ENCODE measurements around the gene KRT72. TPM values are rescaled to one million over a fixed set of nuclear protein-coding genes. Genes with fewer than 3 reads are reported as not detected.

The KRT72 gene
- total RNA-seq, 2 donors from 2014 or later: 0.25 TPM; not detected in 1

- Histone ChIP-seq H3K27ac (no peak overlapping the region), H3K9me3 (no peaks in the 10 kb centered on the region), H3K27me3 (no peaks in the 10 kb centered on the region), H3K4me3 (no peak overlapping the region), H3K36me3 (no peaks in the 10 kb centered on the region), H3K9ac (ENCODE audit: low read depth in 2 of 2, low read length in 2 of 2) (no peak overlapping the region), H3K4me1 (no peaks in the 10 kb centered on the region)
- DNase-seq: no peak
- TF ChIP-seq, protein P1, sequence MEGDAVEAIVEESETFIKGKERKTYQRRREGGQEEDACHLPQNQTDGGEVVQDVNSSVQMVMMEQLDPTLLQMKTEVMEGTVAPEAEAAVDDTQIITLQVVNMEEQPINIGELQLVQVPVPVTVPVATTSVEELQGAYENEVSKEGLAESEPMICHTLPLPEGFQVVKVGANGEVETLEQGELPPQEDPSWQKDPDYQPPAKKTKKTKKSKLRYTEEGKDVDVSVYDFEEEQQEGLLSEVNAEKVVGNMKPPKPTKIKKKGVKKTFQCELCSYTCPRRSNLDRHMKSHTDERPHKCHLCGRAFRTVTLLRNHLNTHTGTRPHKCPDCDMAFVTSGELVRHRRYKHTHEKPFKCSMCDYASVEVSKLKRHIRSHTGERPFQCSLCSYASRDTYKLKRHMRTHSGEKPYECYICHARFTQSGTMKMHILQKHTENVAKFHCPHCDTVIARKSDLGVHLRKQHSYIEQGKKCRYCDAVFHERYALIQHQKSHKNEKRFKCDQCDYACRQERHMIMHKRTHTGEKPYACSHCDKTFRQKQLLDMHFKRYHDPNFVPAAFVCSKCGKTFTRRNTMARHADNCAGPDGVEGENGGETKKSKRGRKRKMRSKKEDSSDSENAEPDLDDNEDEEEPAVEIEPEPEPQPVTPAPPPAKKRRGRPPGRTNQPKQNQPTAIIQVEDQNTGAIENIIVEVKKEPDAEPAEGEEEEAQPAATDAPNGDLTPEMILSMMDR (IDR thresholded peaks at IDR 0.05): no peak
- intact Hi-C loops (cut with DNase I): loop anchor here (10.0 kb wide), 1 partner anchor 397 kb away; no protein-coding TSS in a partner anchor
Observed at GRCh38 chr12:52587563-52587962, 13.7 kb downstream of the KRT72 start.

DNA sequence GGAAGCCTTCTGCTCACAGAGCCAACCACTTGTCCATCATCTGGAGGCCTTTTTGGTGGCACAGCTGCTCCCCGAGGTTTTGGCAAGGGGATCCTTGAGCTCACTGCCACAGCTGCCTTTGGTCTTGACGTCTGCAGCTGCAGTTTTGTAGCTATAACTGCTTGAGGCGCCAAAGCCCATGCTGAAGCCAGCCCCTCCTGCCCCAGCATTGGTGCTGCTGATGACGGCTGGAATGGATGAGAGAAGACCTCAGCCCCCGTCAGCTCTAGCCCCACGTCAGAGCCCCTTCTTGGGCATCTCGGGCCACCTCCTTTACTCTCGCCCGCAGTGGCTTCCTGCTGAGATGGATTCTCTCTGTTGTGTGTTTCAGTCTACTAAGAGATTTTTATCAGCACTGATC is 15.3 kb downstream of the KRT72 start:
- Histone ChIP-seq H3K4me3 (no peak overlapping the region), H3K4me1 (no peaks in the 10 kb centered on the region), H3K27ac (no peak overlapping the region), H3K36me3 (no peaks in the 10 kb centered on the region), H3K27me3 (no peaks in the 10 kb centered on the region), H3K9ac (ENCODE audit: low read depth in 2 of 2, low read length in 2 of 2) (no peak overlapping the region), H3K9me3 (no peaks in the 10 kb centered on the region)
- DNase-seq: no peak
- TF ChIP-seq, protein P1 (IDR thresholded peaks at IDR 0.05): no peak
- intact Hi-C loops (cut with DNase I): loop anchor here (10.0 kb wide), 1 partner anchor 399 kb away; no protein-coding TSS in a partner anchor

GRCh38 chr12:52585066-52585465 is 16.2 kb downstream of the KRT72 start:
- DNase-seq: no peak
- H3K9ac ChIP-seq (ENCODE audit: low read depth in 2 of 2, low read length in 2 of 2): no peak overlapping the region
- H3K27me3 ChIP-seq: no peaks in the 10 kb centered on the region
- H3K36me3 ChIP-seq: no peaks in the 10 kb centered on the region
- no peaks in the 10 kb centered on the region for H3K4me1 ChIP-seq
- no peak overlapping the region for H3K27ac ChIP-seq
- TF ChIP-seq, protein P1 (IDR thresholded peaks at IDR 0.05): no peak
- intact Hi-C loops (cut with DNase I): loop anchor here (10.0 kb wide), 1 partner anchor 400 kb away; no protein-coding TSS in a partner anchor
- H3K4me3 ChIP-seq: no peak overlapping the region
- no peaks in the 10 kb centered on the region for H3K9me3 ChIP-seq

DNA sequence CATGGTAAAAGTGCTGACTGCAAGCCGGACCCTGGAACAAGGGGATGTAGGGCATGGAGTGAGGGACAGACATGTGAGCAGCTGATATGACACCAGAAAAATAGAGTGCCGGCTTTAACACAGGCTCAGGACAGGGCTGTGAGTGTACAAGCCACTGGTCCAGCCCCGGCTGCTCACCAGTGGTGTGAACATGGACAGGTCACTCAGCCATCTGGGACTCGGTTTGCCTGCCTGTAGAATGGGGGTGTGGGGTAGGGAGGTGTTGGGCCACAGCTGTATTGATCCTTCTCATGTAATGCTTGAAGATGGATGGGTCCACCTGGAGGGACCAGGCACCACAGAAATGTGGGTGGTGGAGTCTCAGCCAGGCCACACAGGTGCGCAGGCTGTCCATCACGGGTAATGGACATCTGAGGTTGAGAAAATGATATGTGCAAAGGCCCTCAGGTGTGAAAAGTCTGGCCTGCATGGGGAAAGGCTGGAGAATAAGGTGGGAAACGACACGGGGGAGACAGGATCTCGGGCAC is 17.0 kb downstream of the KRT72 start:
- no peak overlapping the region for H3K4me3 ChIP-seq
- no peaks in the 10 kb centered on the region for H3K4me1 ChIP-seq
- no peak overlapping the region for H3K27ac ChIP-seq
- no peaks in the 10 kb centered on the region for H3K9me3 ChIP-seq
- H3K9ac ChIP-seq (ENCODE audit: low read depth in 2 of 2, low read length in 2 of 2): no peak overlapping the region
- TF ChIP-seq, protein P1 (IDR thresholded peaks at IDR 0.05): no peak
- no peaks in the 10 kb centered on the region for H3K36me3 ChIP-seq
- no peak for DNase-seq
- H3K27me3 ChIP-seq: no peaks in the 10 kb centered on the region
- intact Hi-C loops (cut with DNase I): loop anchor here (5.0 to 10.0 kb wide), 5 partner anchors 212 to 442 kb away; no protein-coding TSS in a partner anchor

DNA sequence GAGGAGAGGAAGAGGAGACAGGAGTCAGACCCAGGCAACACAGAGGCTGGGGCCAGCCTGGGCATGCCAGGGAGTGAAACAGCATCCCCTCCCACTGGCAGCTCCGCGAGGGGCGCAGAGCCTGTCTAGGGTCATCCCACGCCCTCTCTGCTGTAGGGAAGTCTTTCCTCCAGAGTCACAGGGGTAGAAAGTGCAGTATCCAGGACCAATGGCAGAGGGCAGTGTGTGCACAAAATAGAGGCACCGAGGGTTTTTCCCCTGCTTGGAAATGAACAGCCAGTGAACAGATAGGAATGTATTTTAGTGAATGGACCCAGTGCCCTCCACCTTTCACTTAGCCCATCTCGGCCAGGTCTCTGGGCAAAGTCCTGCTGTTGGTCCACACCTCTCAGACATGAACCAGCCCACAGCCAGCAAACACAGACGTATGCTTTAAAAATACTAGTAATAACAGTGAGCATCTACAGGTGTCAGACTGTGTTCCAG is 18.2 kb downstream of the KRT72 start:
- H3K27ac ChIP-seq: no peak overlapping the region
- TF ChIP-seq, protein P1 (IDR thresholded peaks at IDR 0.05): peak; percentile 60

More for the DNA sequence above, 18.2 kb downstream of the KRT72 start:
- peak; percentile 74 for DNase-seq
- intact Hi-C loops (cut with DNase I): loop anchor here (5.0 to 10.0 kb wide), 5 partner anchors 211 to 441 kb away; no protein-coding TSS in a partner anchor
- H3K27me3 ChIP-seq: no peaks in the 10 kb centered on the region
- no peaks in the 10 kb centered on the region for H3K4me1 ChIP-seq
- no peak overlapping the region for H3K4me3 ChIP-seq
- no peak overlapping the region for H3K9ac ChIP-seq (ENCODE audit: low read depth in 2 of 2, low read length in 2 of 2)
- no peaks in the 10 kb centered on the region for H3K9me3 ChIP-seq
- no peaks in the 10 kb centered on the region for H3K36me3 ChIP-seq
